ENCODE results near the gene PLCD4. TPM values are rescaled to one million over a fixed set of nuclear protein-coding genes. Genes with fewer than 3 reads are reported as not detected.
A peak's percentile ranks its signal among the peaks of the same experiment; 100 is the strongest.

The PLCD4 gene
- total RNA-seq: 3.9 TPM

GRCh38 chr2:218607436-218608115, at the start of gene PLCD4:
Gene PLCD4, plus strand, starts transcription at chr2:218607899. Its CDS starts 7,841 bp downstream, at chr2:218615740.
- DNase-seq (ENCODE audit: low spot score): peak; percentile 45

GRCh38 chr2:218557941-218558340, 49.8 kb upstream of the PLCD4 start:
- DNase-seq (ENCODE audit: low spot score): no peak

- no peak for DNase-seq (ENCODE audit: low spot score)
Measured at GRCh38 chr2:218558986-218559385, 48.7 kb upstream of the PLCD4 start.

- no peak for DNase-seq (ENCODE audit: low spot score)
Measured at GRCh38 chr2:218564056-218564455, 43.6 kb upstream of the PLCD4 start.

- no peak for DNase-seq (ENCODE audit: low spot score)
Measured at GRCh38 chr2:218566296-218566695, 41.4 kb upstream of the PLCD4 start.

GRCh38 chr2:218567797-218568189, 39.9 kb upstream of the PLCD4 start:
- no peak for DNase-seq (ENCODE audit: low spot score)

GRCh38 chr2:218568190-218569037, 39.3 kb upstream of the PLCD4 start, which contains the start of the genes CNOT9 and USP37:
Gene CNOT9, plus strand, starts transcription at chr2:218568839. Its CDS starts 116 bp downstream, at chr2:218568955.
Gene USP37, minus strand, starts transcription at chr2:218568351. Its CDS starts 9,698 bp downstream, at chr2:218558653.
- DNase-seq (ENCODE audit: low spot score): peak; percentile 100

GRCh38 chr2:218569038-218569431, 38.7 kb upstream of the PLCD4 start:
- DNase-seq (ENCODE audit: low spot score): peak; percentile 45

- DNase-seq (ENCODE audit: low spot score): no peak
Measured at GRCh38 chr2:218569661-218570500, 37.8 kb upstream of the PLCD4 start.

GRCh38 chr2:218570850-218571249, 36.8 kb upstream of the PLCD4 start:
- DNase-seq (ENCODE audit: low spot score): no peak

- no peak for DNase-seq (ENCODE audit: low spot score)
Measured at GRCh38 chr2:218576854-218577253, 30.8 kb upstream of the PLCD4 start.

GRCh38 chr2:218577482-218578220, 30.0 kb upstream of the PLCD4 start:
- DNase-seq (ENCODE audit: low spot score): no peak

GRCh38 chr2:218578272-218578877, 29.3 kb upstream of the PLCD4 start:
- no peak for DNase-seq (ENCODE audit: low spot score)

GRCh38 chr2:218582076-218582475, 25.6 kb upstream of the PLCD4 start:
- DNase-seq (ENCODE audit: low spot score): no peak

GRCh38 chr2:218583983-218584850, 23.5 kb upstream of the PLCD4 start:
- DNase-seq (ENCODE audit: low spot score): no peak

GRCh38 chr2:218585541-218585940, 22.2 kb upstream of the PLCD4 start:
- DNase-seq (ENCODE audit: low spot score): no peak

GRCh38 chr2:218605432-218605831, 2.3 kb upstream of the PLCD4 start:
- no peak for DNase-seq (ENCODE audit: low spot score)

- no peak for DNase-seq (ENCODE audit: low spot score)
Measured at GRCh38 chr2:218615868-218616315, 8.2 kb downstream of the PLCD4 start.

GRCh38 chr2:218618102-218618860, 10.6 kb downstream of the PLCD4 start:
- DNase-seq (ENCODE audit: low spot score): no peak

All from ureter (tissue), 1 donor.